ENCODE data around the gene TEX47.

The TEX47 gene

DNA sequence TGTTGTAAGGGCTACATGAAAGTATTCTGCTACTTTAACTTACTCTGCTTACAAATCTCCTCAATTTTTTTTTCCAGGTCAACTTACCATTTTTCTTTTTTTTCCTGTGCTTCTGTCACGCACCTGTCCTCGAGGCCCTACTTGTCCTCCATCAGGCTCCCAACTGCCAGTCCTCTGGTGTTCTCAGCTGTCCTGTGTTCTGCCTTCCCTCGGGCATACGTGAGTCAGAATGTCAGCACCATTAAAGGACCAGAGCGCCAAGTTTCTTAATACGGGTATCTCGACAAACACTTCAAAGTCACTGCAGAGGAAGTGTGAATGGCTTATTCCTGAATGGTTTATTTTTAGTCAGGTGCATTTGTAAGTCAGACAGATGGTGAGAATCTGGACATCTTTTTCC is at the start of gene TEX47:
Gene TEX47 (minus strand): TSS at position 185 of the 400 bp plus-strand sequence. CDS start 795 bp downstream, outside the sequence.
- Mint-ChIP-seq H3K27me3 (peaks cover 2% of the 10 kb centered on the region), H3K4me3 (no peak within 1 kb of the TSS), H3K27ac (no peak within 1 kb of the TSS), H3K4me1 (ENCODE audit: low read depth) (no peaks in the 10 kb centered on the region), H3K9me3 (ENCODE audit: low read depth) (no peaks in the 10 kb centered on the region), H3K36me3 (no peaks in the 10 kb centered on the region)

GRCh38 chr7:88845091-88845490 is 49.6 kb upstream of the TEX47 start:
- H3K27ac Mint-ChIP-seq: no peak overlapping the region
- peaks cover 4% of the 10 kb centered on the region for H3K27me3 Mint-ChIP-seq
- H3K4me3 Mint-ChIP-seq: no peak overlapping the region
- no peaks in the 10 kb centered on the region for H3K4me1 Mint-ChIP-seq (ENCODE audit: low read depth)
- no peaks in the 10 kb centered on the region for H3K9me3 Mint-ChIP-seq (ENCODE audit: low read depth)
- H3K36me3 Mint-ChIP-seq: no peaks in the 10 kb centered on the region

DNA sequence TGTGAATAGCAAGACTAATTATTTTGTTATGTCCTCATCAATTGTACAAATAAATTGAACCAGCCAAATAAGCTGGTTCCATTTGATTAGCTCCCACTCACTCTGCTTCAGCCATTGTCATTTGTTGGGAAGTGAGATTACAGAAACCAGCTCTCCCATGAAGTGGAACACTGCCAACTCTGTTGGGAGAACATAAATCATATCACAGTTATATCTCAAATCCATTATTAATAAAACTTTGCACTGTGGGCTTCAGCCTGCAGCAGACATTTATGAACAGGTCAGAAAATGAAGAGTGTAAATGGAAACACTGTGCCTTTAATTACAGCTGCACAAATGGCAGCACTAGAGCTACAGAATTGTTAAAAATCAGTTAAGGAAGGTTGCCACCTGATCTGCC is 46.7 kb upstream of the TEX47 start:
- peaks cover 2% of the 10 kb centered on the region for H3K27me3 Mint-ChIP-seq
- no peaks in the 10 kb centered on the region for H3K36me3 Mint-ChIP-seq
- no peaks in the 10 kb centered on the region for H3K4me1 Mint-ChIP-seq (ENCODE audit: low read depth)
- H3K27ac Mint-ChIP-seq: no peak overlapping the region
- H3K9me3 Mint-ChIP-seq (ENCODE audit: low read depth): no peaks in the 10 kb centered on the region
- H3K4me3 Mint-ChIP-seq: no peak overlapping the region

GRCh38 chr7:88835147-88835728 is 39.7 kb upstream of the TEX47 start:
- H3K27me3 Mint-ChIP-seq: no peaks in the 10 kb centered on the region
- no peak overlapping the region for H3K4me3 Mint-ChIP-seq
- no peak overlapping the region for H3K27ac Mint-ChIP-seq
- H3K9me3 Mint-ChIP-seq (ENCODE audit: low read depth): no peaks in the 10 kb centered on the region
- H3K4me1 Mint-ChIP-seq (ENCODE audit: low read depth): no peaks in the 10 kb centered on the region
- no peaks in the 10 kb centered on the region for H3K36me3 Mint-ChIP-seq

GRCh38 chr7:88826222-88826621 is 30.7 kb upstream of the TEX47 start:
- Mint-ChIP-seq H3K36me3 (no peaks in the 10 kb centered on the region), H3K4me1 (ENCODE audit: low read depth) (no peaks in the 10 kb centered on the region), H3K9me3 (ENCODE audit: low read depth) (no peaks in the 10 kb centered on the region), H3K27me3 (no peaks in the 10 kb centered on the region), H3K4me3 (no peak overlapping the region), H3K27ac (no peak overlapping the region)

DNA sequence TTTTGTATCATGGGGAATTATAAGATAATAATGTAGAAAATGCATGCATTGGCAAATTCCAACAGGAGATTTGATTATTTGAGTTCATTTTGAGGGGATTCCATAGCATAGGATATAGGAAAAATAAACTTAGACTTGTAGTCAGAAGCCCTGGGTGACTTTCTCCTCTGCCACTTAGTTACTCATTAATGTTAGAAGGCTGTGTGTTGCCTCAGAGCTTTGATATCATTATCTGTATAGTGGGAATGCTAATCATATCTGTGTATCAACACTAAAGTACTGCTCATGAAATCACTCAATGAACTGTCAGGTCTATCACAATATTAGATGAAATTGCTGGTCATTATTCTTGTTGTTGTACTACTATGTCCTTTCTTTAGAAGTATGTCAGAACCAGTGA is 23.0 kb upstream of the TEX47 start:
- H3K27me3 Mint-ChIP-seq: no peaks in the 10 kb centered on the region

GRCh38 chr7:88806280-88807037 is 10.9 kb upstream of the TEX47 start:
- peaks cover under 1% of the 10 kb centered on the region for H3K9me3 Mint-ChIP-seq (ENCODE audit: low read depth)
- H3K36me3 Mint-ChIP-seq: no peaks in the 10 kb centered on the region
- peaks cover 1% of the 10 kb centered on the region for H3K27me3 Mint-ChIP-seq
- H3K4me1 Mint-ChIP-seq (ENCODE audit: low read depth): no peaks in the 10 kb centered on the region
- no peak overlapping the region for H3K27ac Mint-ChIP-seq
- H3K4me3 Mint-ChIP-seq: no peak overlapping the region

More for the DNA sequence above, 23.0 kb upstream of the TEX47 start:
- no peaks in the 10 kb centered on the region for H3K9me3 Mint-ChIP-seq (ENCODE audit: low read depth)
- H3K27ac Mint-ChIP-seq: no peak overlapping the region
- H3K4me1 Mint-ChIP-seq (ENCODE audit: low read depth): no peaks in the 10 kb centered on the region
- no peaks in the 10 kb centered on the region for H3K36me3 Mint-ChIP-seq
- H3K4me3 Mint-ChIP-seq: no peak overlapping the region

GRCh38 chr7:88801046-88801445 is 5.5 kb upstream of the TEX47 start:
- Mint-ChIP-seq H3K27ac (no peak overlapping the region), H3K36me3 (no peaks in the 10 kb centered on the region), H3K9me3 (ENCODE audit: low read depth) (no peaks in the 10 kb centered on the region), H3K4me3 (no peak overlapping the region), H3K4me1 (ENCODE audit: low read depth) (no peaks in the 10 kb centered on the region), H3K27me3 (peaks cover 1% of the 10 kb centered on the region)

GRCh38 chr7:88792361-88792760 is 3.2 kb downstream of the TEX47 start:
- no peaks in the 10 kb centered on the region for H3K9me3 Mint-ChIP-seq (ENCODE audit: low read depth)
- H3K36me3 Mint-ChIP-seq: no peaks in the 10 kb centered on the region
- peaks cover 2% of the 10 kb centered on the region for H3K27me3 Mint-ChIP-seq
- no peak overlapping the region for H3K27ac Mint-ChIP-seq
- H3K4me1 Mint-ChIP-seq (ENCODE audit: low read depth): no peaks in the 10 kb centered on the region
- H3K4me3 Mint-ChIP-seq: no peak overlapping the region

GRCh38 chr7:88791891-88792290 is 3.6 kb downstream of the TEX47 start:
- Mint-ChIP-seq H3K36me3 (no peaks in the 10 kb centered on the region), H3K9me3 (ENCODE audit: low read depth) (no peaks in the 10 kb centered on the region), H3K27me3 (peaks cover 2% of the 10 kb centered on the region), H3K27ac (no peak overlapping the region), H3K4me1 (ENCODE audit: low read depth) (no peaks in the 10 kb centered on the region), H3K4me3 (no peak overlapping the region)

DNA sequence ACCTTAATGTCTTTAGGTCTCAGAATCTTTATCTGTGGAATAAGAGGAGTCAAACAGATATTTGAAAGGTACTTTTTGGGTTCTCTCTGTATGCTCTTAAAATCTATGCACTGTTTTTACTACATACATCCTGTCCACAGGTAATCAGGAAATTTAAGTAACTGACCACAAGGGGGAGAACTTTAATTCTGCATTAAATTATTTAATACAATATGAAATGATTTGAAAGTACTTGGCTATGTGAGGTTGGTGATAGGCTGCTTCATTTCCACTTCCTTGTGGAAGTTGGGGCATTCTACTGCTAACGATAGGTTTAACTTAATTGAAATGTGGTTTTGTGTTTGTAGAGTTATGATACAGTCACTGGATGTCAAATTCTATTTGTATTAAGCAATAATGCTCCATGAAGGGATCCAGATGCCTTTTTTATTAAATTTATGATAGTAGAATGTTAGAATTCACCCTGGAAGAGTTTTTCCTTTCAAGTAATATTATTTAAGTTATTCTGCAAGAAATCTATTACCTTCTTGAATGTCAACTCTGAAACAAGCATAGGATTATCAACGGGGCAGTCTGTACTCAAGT is 6.0 kb downstream of the TEX47 start:
- H3K9me3 Mint-ChIP-seq (ENCODE audit: low read depth): no peaks in the 10 kb centered on the region
- H3K27me3 Mint-ChIP-seq: peaks cover 2% of the 10 kb centered on the region
- no peaks in the 10 kb centered on the region for H3K4me1 Mint-ChIP-seq (ENCODE audit: low read depth)
- H3K36me3 Mint-ChIP-seq: no peaks in the 10 kb centered on the region
- H3K4me3 Mint-ChIP-seq: no peak overlapping the region
- H3K27ac Mint-ChIP-seq: no peak overlapping the region

GRCh38 chr7:88787777-88788176 is 7.8 kb downstream of the TEX47 start:
- no peak overlapping the region for H3K27ac Mint-ChIP-seq
- H3K36me3 Mint-ChIP-seq: no peaks in the 10 kb centered on the region
- no peaks in the 10 kb centered on the region for H3K4me1 Mint-ChIP-seq (ENCODE audit: low read depth)
- H3K9me3 Mint-ChIP-seq (ENCODE audit: low read depth): no peaks in the 10 kb centered on the region
- peaks cover 2% of the 10 kb centered on the region for H3K27me3 Mint-ChIP-seq
- no peak overlapping the region for H3K4me3 Mint-ChIP-seq

- H3K36me3 Mint-ChIP-seq: no peaks in the 10 kb centered on the region
- no peaks in the 10 kb centered on the region for H3K9me3 Mint-ChIP-seq (ENCODE audit: low read depth)
- no peak overlapping the region for H3K4me3 Mint-ChIP-seq
- H3K27ac Mint-ChIP-seq: no peak overlapping the region
- H3K27me3 Mint-ChIP-seq: peaks cover 6% of the 10 kb centered on the region
- H3K4me1 Mint-ChIP-seq (ENCODE audit: low read depth): no peaks in the 10 kb centered on the region
Measured at GRCh38 chr7:88775838-88776237, 19.7 kb downstream of the TEX47 start.

DNA sequence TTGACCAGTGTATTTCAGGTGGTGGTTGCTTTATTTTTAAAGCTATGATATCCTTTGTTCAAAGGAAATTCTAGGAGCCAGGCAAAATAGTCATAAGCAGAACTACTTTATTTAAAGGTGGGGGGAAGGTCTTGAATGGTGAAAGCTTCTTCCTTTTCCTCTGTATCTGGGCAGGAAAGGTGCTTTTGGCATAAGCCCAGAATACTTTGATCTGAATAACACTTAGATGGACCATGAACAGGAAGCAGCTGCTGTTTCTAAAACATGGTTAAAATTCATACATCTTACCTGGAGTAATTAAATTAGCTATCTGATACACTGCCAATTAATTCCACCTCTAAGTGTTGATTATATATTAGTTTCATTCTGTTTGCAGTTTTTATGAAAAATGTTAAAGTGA is 22.8 kb downstream of the TEX47 start:
- H3K36me3 Mint-ChIP-seq: no peaks in the 10 kb centered on the region
- peaks cover 2% of the 10 kb centered on the region for H3K27me3 Mint-ChIP-seq
- H3K4me3 Mint-ChIP-seq: no peak overlapping the region
- H3K27ac Mint-ChIP-seq: no peak overlapping the region
- no peaks in the 10 kb centered on the region for H3K4me1 Mint-ChIP-seq (ENCODE audit: low read depth)
- no peaks in the 10 kb centered on the region for H3K9me3 Mint-ChIP-seq (ENCODE audit: low read depth)

DNA sequence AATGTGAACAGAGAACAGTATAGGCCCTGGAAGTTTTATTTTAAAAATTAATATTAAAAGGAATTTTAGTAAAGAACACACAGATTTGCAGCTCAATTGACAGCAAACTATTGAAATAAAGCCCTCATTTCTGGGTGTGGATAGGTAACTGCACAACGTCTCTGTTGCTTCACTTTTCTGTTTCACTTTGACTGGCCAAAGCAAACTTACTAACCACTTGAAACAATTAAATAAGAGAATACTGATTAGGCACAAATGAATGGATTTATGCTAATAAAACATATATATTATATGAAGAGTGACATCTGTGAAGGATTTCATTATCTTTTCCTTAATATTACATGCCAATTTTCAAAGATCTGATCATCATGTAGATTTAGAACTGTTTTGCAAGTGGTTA is 24.1 kb downstream of the TEX47 start:
- Mint-ChIP-seq H3K4me3 (no peak overlapping the region), H3K27ac (no peak overlapping the region), H3K36me3 (no peaks in the 10 kb centered on the region), H3K9me3 (ENCODE audit: low read depth) (no peaks in the 10 kb centered on the region), H3K27me3 (peaks cover 9% of the 10 kb centered on the region), H3K4me1 (ENCODE audit: low read depth) (no peaks in the 10 kb centered on the region)
